HG03095 (cell line): ENCODE results near the gene ZNF772.

Source experiments
- ATAC-seq: cut with Tn5 transposase; IDR thresholded peaks from one replicate; pipeline ENCODE4 v1.9.1; 2021; ENCODE audit warnings: moderate library complexity; ENCODE audit not compliant: unreplicated experiment

Gene ZNF772

GRCh38 chr19:57436417-57436816, 40.9 kb downstream of the ZNF772 start:
- ATAC-seq, result no peak

- peak; percentile 95 for ATAC-seq
Measured at GRCh38 chr19:57435062-57435978, 42.0 kb downstream of the ZNF772 start, which contains the start of gene ZNF749. ZNF749 (plus strand) TSS chr19:57435325; CDS start chr19:57435579, 254 bp downstream.

GRCh38 chr19:57434386-57435061, 42.8 kb downstream of the ZNF772 start:
- no peak for ATAC-seq

GRCh38 chr19:57421037-57421436, 56.3 kb downstream of the ZNF772 start:
- ATAC-seq, result no peak

- no peak for ATAC-seq
Measured at GRCh38 chr19:57419439-57419838, 57.9 kb downstream of the ZNF772 start.
